HepG2 (cell line): ENCODE measurements around the gene RAB5B. TPM values are rescaled to one million over a fixed set of nuclear protein-coding genes. Genes with fewer than 3 reads are reported as not detected.

Source experiments
- ATAC-seq: fragments of 200-7000 bp; cut with Tn5 transposase; 3 replicates; pipeline ENCODE4 v1.9.1; 2020; ENCODE audit warnings: mild to moderate bottlenecking, moderate library complexity
- BruUV-seq: library from RNA; stranded (reverse); fragments of 400-500 nt; replicated peaks from 2 replicates; lab custom pipeline; 2021; lab: Mats Ljungman, UMichigan
- CTCF ChIA-PET: fragments of 300-600 bp; formaldehyde crosslinking; extraction: SDS; loops from one replicate; lab custom pipeline; 2021; ENCODE audit warnings: low total read pairs, inconsistent platforms, low intra/inter-chr PET ratio; lab: Yijun Ruan, JAX
- POLR2A ChIA-PET: fragments of 350-600 bp; sonication (Branson Sonifier 250); formaldehyde crosslinking; loops from one replicate; lab custom pipeline; 2020; ENCODE audit warnings: antibody characterized with exemption, inconsistent platforms; lab: Yijun Ruan, JAX
- DNase-seq: peaks from one replicate; pipeline ENCODE4 v3.0.0-alpha.2; 2015; ENCODE audit warnings: low spot score
- FAIRE-seq: peaks from 3 replicates; lab custom pipeline; 2011; peaks lifted over from hg19 to GRCh38; lab: Jason Lieb, UNC
- H2AFZ ChIP-seq: one replicate; pipeline ENCODE4 v1.6.1; 2011; ENCODE audit warnings: low read length, inconsistent platforms
- H3K27ac ChIP-seq: fragments of 300-600 bp; 3 replicates; pipeline ENCODE4 v1.8.0; 2011; ENCODE audit warnings: mixed run types, mild to moderate bottlenecking, mixed read lengths, low read length, inconsistent platforms; ENCODE audit not compliant: insufficient read depth; ENCODE audit errors: extremely low read length
- H3K27me3 ChIP-seq, 2 experiments: fragments of 200-600 bp in 1 of 2; 2 replicates in 1 of 2; 3 replicates in 1 of 2; pipeline versions ENCODE4 v1.6.0 to v1.8.0; 2011; ENCODE audit warnings: low read length in 2 of 2, mild to moderate bottlenecking in 2 of 2, moderate library complexity in 2 of 2, inconsistent platforms in 1 of 2; ENCODE audit not compliant: insufficient read depth in 2 of 2, control insufficient read depth in 1 of 2
- H3K36me3 ChIP-seq, 2 experiments: fragments of 200-600 bp in 1 of 2; replicated peaks in 1 of 2; 2 replicates in 1 of 2; 3 replicates in 1 of 2; pipeline versions ENCODE4 v1.5.1 to v1.8.0; 2011; ENCODE audit warnings: low read length in 2 of 2, inconsistent platforms in 1 of 2; ENCODE audit not compliant: insufficient read depth in 2 of 2, control insufficient read depth in 1 of 2
- H3K4me1 ChIP-seq: 2 replicates; pipeline ENCODE4 v1.5.1; 2012; ENCODE audit warnings: low read length, inconsistent platforms; ENCODE audit not compliant: insufficient read depth
- H3K4me2 ChIP-seq: 2 replicates; pipeline ENCODE4 v1.6.0; 2011; ENCODE audit warnings: low read depth, low read length, inconsistent platforms
- H3K4me3 ChIP-seq, 3 experiments: fragments of 200-600 bp in 1 of 3; sonication (generic), shearing (Covaris generic) in 1 of 3; replicated peaks in 1 of 3; 2 replicates each; pipeline ENCODE4 v1.5.1; 2011 to 2016; ENCODE audit warnings: low read length in 3 of 3, inconsistent platforms in 2 of 3, low read depth in 2 of 3, mild to moderate bottlenecking in 2 of 3, control low read depth in 1 of 3, mixed read lengths in 1 of 3; ENCODE audit not compliant: insufficient read depth in 1 of 3
- H3K79me2 ChIP-seq: one replicate; pipeline ENCODE4 v1.6.1; 2011; ENCODE audit warnings: low read length, inconsistent platforms; ENCODE audit not compliant: insufficient read depth
- H3K9ac ChIP-seq: 2 replicates; pipeline ENCODE4 v1.6.0; 2011; ENCODE audit warnings: mild to moderate bottlenecking, low read depth, low read length, inconsistent platforms; ENCODE audit not compliant: insufficient read depth
- H3K9me3 ChIP-seq: 2 replicates; pipeline ENCODE4 v1.5.1; 2012; ENCODE audit warnings: mild to moderate bottlenecking, low read length
- H4K20me1 ChIP-seq: 2 replicates; pipeline ENCODE4 v1.6.0; 2011; ENCODE audit warnings: inconsistent platforms, mild to moderate bottlenecking, low read length, moderate library complexity; ENCODE audit not compliant: insufficient read depth
- DPF2 ChIP-seq: sonication (generic); formaldehyde crosslinking; IDR thresholded peaks from 2 replicates; pipeline ENCODE4 v1.4.0; 2020; ENCODE audit warnings: mild to moderate bottlenecking, low read depth, missing genetic modification reagents, borderline replicate concordance
- FOSL2 ChIP-seq: sonication (generic); formaldehyde crosslinking; IDR thresholded peaks from 2 replicates; pipeline ENCODE4 v1.4.0; 2020; ENCODE audit warnings: missing genetic modification reagents
- MEIS2 ChIP-seq: sonication (generic); formaldehyde crosslinking; IDR thresholded peaks from 2 replicates; pipeline ENCODE4 v1.9.0; 2021; ENCODE audit warnings: mild to moderate bottlenecking, missing genetic modification reagents
- NFE2L1 ChIP-seq: sonication (generic); formaldehyde crosslinking; IDR thresholded peaks from 2 replicates; pipeline ENCODE4 v1.4.0; 2020; ENCODE audit warnings: missing genetic modification reagents, mild to moderate bottlenecking, borderline replicate concordance
- ONECUT2 ChIP-seq: sonication (generic); formaldehyde crosslinking; IDR thresholded peaks from 2 replicates; pipeline ENCODE4 v1.4.0; 2020; ENCODE audit warnings: missing genetic modification reagents
- PHF21A ChIP-seq: sonication (generic); formaldehyde crosslinking; IDR thresholded peaks from 2 replicates; pipeline ENCODE4 v1.5.0; 2020; ENCODE audit warnings: mild to moderate bottlenecking, missing genetic modification reagents
- PHF5A ChIP-seq: IDR thresholded peaks from one replicate; pipeline ENCODE4 v1.6.1; 2018; ENCODE audit warnings: low read depth, missing genetic modification reagents; ENCODE audit not compliant: unreplicated experiment
- POGZ ChIP-seq: sonication (generic); formaldehyde crosslinking; IDR thresholded peaks from 2 replicates; pipeline ENCODE4 v1.4.0; 2020; ENCODE audit warnings: mild to moderate bottlenecking, missing genetic modification reagents
- RARG ChIP-seq: sonication (generic); formaldehyde crosslinking; IDR thresholded peaks from 2 replicates; pipeline ENCODE4 v1.4.0; 2020; ENCODE audit warnings: low read depth, mild to moderate bottlenecking, missing genetic modification reagents
- SRSF1 ChIP-seq: fragments of 200-400 bp; formaldehyde crosslinking; optimal IDR thresholded peaks from 2 replicates; pipeline ENCODE3; 2017; ENCODE audit warnings: mild to moderate bottlenecking, low read depth, low read length, moderate library complexity
- STAT5B ChIP-seq: sonication (generic); formaldehyde crosslinking; IDR thresholded peaks from 2 replicates; pipeline ENCODE4 v1.4.0; 2020; ENCODE audit warnings: missing genetic modification reagents
- TBP ChIP-seq: sonication (generic); formaldehyde crosslinking; IDR thresholded peaks from 2 replicates; pipeline ENCODE4 v1.5.0; 2020; ENCODE audit warnings: missing genetic modification reagents
- ZNF251 ChIP-seq: sonication (generic); formaldehyde crosslinking; IDR thresholded peaks from 2 replicates; pipeline ENCODE4 v1.9.0; 2021; ENCODE audit warnings: mild to moderate bottlenecking, missing genetic modification reagents
- ZNF296 ChIP-seq: sonication (generic); formaldehyde crosslinking; conservative IDR thresholded peaks from 2 replicates; pipeline ENCODE4 v1.5.0; 2020; ENCODE audit warnings: mild to moderate bottlenecking, missing genetic modification reagents
- ZNF414 ChIP-seq: sonication (generic); formaldehyde crosslinking; IDR thresholded peaks from 2 replicates; pipeline ENCODE4 v1.5.0; 2020; ENCODE audit warnings: missing genetic modification reagents
- ZNF501 ChIP-seq: sonication (generic); formaldehyde crosslinking; IDR thresholded peaks from 2 replicates; pipeline ENCODE4 v1.5.1; 2020; ENCODE audit warnings: mild to moderate bottlenecking, moderate library complexity, missing genetic modification reagents
- ZNF576 ChIP-seq: sonication (generic); formaldehyde crosslinking; IDR thresholded peaks from 2 replicates; pipeline ENCODE4 v1.4.0; 2020; ENCODE audit warnings: mild to moderate bottlenecking, missing genetic modification reagents
- ZNF7 ChIP-seq: IDR thresholded peaks from 2 replicates; pipeline ENCODE4 v1.6.1; 2016; ENCODE audit warnings: missing biosample characterization, missing genetic modification reagents
- WGBS: methylation state at CpG from one replicate; pipeline ENCODE4 v1.1.6; 2017; ENCODE audit warnings: low lambda C conversion rate; 5-methylcytosine and 5-hydroxymethylcytosine counted together
- in situ Hi-C: cut with HindIII; loops from 2 replicates; pipeline ENCODE4 v1.10.0; 2017; ENCODE audit warnings: low pct_unique_long_range_greater_than_20kb; ENCODE audit not compliant: extremely low pct_ligation_motif_present
- intact Hi-C: fragments of 100-400 bp; cut with micrococcal nuclease; formaldehyde crosslinking; loops from one replicate; pipeline ENCODE4 v1.10.0; 2022; ENCODE audit not compliant: unreplicated experiment
- polyA plus RNA-seq, 8 experiments: library from polyadenylated mRNA; depleted of rRNA in 3 of 8; stranded (reverse) in 7 of 8; unstranded in 1 of 8; fragments of >200 nt; fragmentation: Illumina TruSeq in 4 of 8; extraction: Trizol in 4 of 8; gene quantifications; 2 replicates each; pipeline versions ENCODE4 v1.2.1 to v1.2.3, GENCODE V29; 2011 to 2016; ENCODE audit warnings: low read depth in 4 of 8, missing spikeins in 1 of 8, mixed read lengths in 1 of 8; ENCODE audit not compliant: insufficient read depth in 1 of 8
- total RNA-seq, 5 experiments: library from RNA; depleted of rRNA; stranded (reverse); fragments of >200 nt; fragmentation: Illumina TruSeq; extraction: Trizol; gene quantifications; 2 replicates each; pipeline ENCODE4 v1.2.3, GENCODE V29; 2016; ENCODE audit warnings: low read depth in 1 of 5
- TF ChIP-seq, protein P1 (sequence below): sonication (generic); formaldehyde crosslinking; IDR thresholded peaks from 2 replicates; pipeline ENCODE4 v1.4.0; 2020; ENCODE audit warnings: mild to moderate bottlenecking, missing genetic modification reagents

The RAB5B gene
- total and polyA plus RNA-seq, 2 of the 13 experiments (the other 11 are each of a cell fraction or from before 2014, with no cell fraction given): 26.0 to 68.3 TPM

DNA sequence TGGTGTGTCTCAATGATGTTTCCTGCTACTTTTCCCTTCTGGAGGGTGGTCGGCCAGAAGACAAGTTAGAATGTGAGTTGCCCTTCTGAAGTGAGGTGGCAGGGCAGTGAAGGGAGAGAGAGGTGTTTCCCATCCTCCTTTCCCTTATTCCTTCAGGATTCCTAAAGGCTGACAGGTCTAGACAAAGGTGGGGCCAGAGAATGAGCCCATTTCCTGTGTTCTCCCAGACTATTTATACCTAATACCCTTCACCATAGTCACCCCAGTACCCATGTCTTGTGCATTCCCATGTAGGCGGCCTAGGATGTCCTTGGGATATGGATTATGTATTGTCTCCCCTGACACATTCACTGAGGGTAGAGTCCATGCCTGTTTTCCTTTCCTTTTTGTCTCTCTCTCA, 35.9 kb upstream of the RAB5B start (continued):
- TF ChIP-seq, protein P1, sequence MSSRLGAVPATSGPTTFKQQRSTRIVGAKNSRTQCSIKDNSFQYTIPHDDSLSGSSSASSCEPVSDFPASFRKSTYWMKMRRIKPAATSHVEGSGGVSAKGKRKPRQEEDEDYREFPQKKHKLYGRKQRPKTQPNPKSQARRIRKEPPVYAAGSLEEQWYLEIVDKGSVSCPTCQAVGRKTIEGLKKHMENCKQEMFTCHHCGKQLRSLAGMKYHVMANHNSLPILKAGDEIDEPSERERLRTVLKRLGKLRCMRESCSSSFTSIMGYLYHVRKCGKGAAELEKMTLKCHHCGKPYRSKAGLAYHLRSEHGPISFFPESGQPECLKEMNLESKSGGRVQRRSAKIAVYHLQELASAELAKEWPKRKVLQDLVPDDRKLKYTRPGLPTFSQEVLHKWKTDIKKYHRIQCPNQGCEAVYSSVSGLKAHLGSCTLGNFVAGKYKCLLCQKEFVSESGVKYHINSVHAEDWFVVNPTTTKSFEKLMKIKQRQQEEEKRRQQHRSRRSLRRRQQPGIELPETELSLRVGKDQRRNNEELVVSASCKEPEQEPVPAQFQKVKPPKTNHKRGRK (CRISPR knock-in tag): no peak
- TF ChIP-seq ZNF576 (no peak), MEIS2 (no peak), ZNF296 (CRISPR knock-in tag) (no peak), PHF5A (no peak), NFE2L1 (CRISPR knock-in tag) (no peak), ZNF414 (CRISPR knock-in tag) (no peak), ZNF251 (CRISPR knock-in tag) (no peak)

DNA sequence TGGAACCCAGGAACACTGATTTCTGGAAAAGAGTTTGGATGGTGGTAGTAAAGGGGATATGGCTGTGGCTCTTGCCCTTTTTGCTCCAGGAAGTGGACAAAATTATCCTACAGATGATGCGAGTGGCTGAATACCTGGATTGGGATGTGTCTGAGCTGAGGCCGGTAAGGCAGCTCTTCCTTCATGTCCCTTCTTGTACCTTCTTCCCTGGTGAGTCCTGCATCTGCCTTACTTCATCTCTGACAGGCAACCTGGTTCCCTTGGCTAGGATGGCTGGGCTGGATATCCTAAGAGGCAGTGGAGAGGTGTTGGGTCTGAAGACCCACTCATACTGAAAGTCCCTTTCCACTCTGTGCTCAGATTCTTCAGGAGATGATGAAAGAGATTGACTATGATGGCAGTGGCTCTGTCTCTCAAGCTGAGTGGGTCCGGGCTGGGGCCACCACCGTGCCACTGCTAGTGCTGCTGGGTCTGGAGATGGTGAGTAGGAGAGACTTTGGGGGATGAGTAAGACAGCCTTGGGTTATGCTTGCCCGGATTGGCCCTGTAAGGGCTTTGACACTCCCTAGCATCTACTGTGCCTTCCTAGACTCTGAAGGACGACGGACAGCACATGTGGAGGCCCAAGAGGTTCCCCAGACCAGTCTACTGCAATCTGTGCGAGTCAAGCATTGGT, 34.9 kb upstream of the RAB5B start:
- BruUV-seq: no TSS peak
- Histone ChIP-seq H3K4me3 (no peak overlapping the region), H3K27me3 (no peaks in the 10 kb centered on the region), H3K9ac (no peak overlapping the region), H4K20me1 (no peaks in the 10 kb centered on the region), H3K4me1 (peaks cover 11% of the 10 kb centered on the region), H3K27ac (no peak overlapping the region), H2AFZ (no peak overlapping the region), H3K4me2 (no peak overlapping the region), H3K9me3 (no peaks in the 10 kb centered on the region), H3K79me2 (no peaks in the 10 kb centered on the region), H3K36me3 (no peaks in the 10 kb centered on the region)
- DNase-seq: no peak
- ATAC-seq: no peak
- 82% methylated on average over 7 of the region's 8 CpGs for WGBS
- no peak for FAIRE-seq
- CTCF ChIA-PET: no interaction called here
- TF ChIP-seq PHF21A (CRISPR knock-in tag) (no peak), TBP (CRISPR knock-in tag) (no peak), DPF2 (no peak), ZNF7 (no peak), RARG (CRISPR knock-in tag) (no peak), ONECUT2 (no peak), STAT5B (CRISPR knock-in tag) (no peak), SRSF1 (no peak), FOSL2 (CRISPR knock-in tag) (no peak), ZNF501 (no peak), POGZ (CRISPR knock-in tag) (no peak)
- POLR2A ChIA-PET: interaction anchor here (1.8 to 2.0 kb wide), 2 partner anchors 11 to 109 kb away, joined by 6 to 12 read pairs; partner anchors contain the start of genes DNAJC14 and PYM1
- intact Hi-C loops: no loop called here
- in situ Hi-C loops: loop anchor here (5.0 kb wide), 1 partner anchor 202 kb away; no protein-coding TSS in a partner anchor
